HEK293 (cell line): ENCODE results near the gene LMAN2L.

Source experiments
- CTCF ChIA-PET: fragments of 350-600 bp; formaldehyde crosslinking; extraction: SDS; loops from one replicate; lab custom pipeline; 2021; ENCODE audit warnings: antibody characterized with exemption; lab: Yijun Ruan, JAX
- POLR2A ChIA-PET: fragments of 300-600 bp; formaldehyde crosslinking; extraction: SDS; loops from one replicate; lab custom pipeline; 2020; ENCODE audit warnings: antibody characterized with exemption, inconsistent platforms; lab: Yijun Ruan, JAX
- H3K27ac ChIP-seq: fragments of 200-500 bp; sonication (Bioruptor generic); 2 replicates; pipeline ENCODE4 v1.5.1; 2014; ENCODE audit warnings: low read depth, low read length, control low read depth, inconsistent platforms; ENCODE audit errors: extremely low read depth
- H3K36me3 ChIP-seq, 2 experiments: fragments of 200-500 bp in 1 of 2; sonication (Bioruptor generic) in 1 of 2; 1 replicate in 1 of 2; 2 replicates in 1 of 2; pipeline ENCODE4 v1.5.1; 2014 to 2017; ENCODE audit warnings: inconsistent platforms in 2 of 2, low read length in 2 of 2; ENCODE audit not compliant: control insufficient read depth in 2 of 2, insufficient read depth in 1 of 2
- H3K4me1 ChIP-seq: fragments of 200-500 bp; sonication (Bioruptor generic); 2 replicates; pipeline ENCODE4 v1.5.1; 2014; ENCODE audit warnings: mild to moderate bottlenecking, low read length, inconsistent platforms; ENCODE audit not compliant: control insufficient read depth, insufficient read depth
- H3K4me3 ChIP-seq: 2 replicates; pipeline ENCODE4 v1.5.1; 2011; ENCODE audit warnings: low read depth, mild to moderate bottlenecking, control low read depth, low read length, moderate library complexity
- H3K9me3 ChIP-seq: fragments of 200-500 bp; sonication (Bioruptor generic); 2 replicates; pipeline ENCODE4 v1.5.1; 2014; ENCODE audit warnings: low read depth, low read length, inconsistent platforms; ENCODE audit not compliant: control insufficient read depth, insufficient read depth
- IKZF3 ChIP-seq: fragments of 450-650 bp; IDR thresholded peaks from 2 replicates; pipeline ENCODE4 v1.5.0; 2018; ENCODE audit warnings: missing biosample characterization, mild to moderate bottlenecking, missing genetic modification characterization, moderate library complexity
- TRIM28 ChIP-seq: IDR thresholded peaks from 2 replicates; pipeline ENCODE4 v1.6.1; 2011; ENCODE audit warnings: low read length, control low read depth, borderline replicate concordance
- ZBTB8A ChIP-seq: fragments of 450-650 bp; formaldehyde crosslinking; IDR thresholded peaks from 2 replicates; pipeline ENCODE4 v1.5.1; 2016; ENCODE audit warnings: missing biosample characterization, missing genetic modification characterization
- ZFP69B ChIP-seq: fragments of 450-650 bp; formaldehyde crosslinking; IDR thresholded peaks from 2 replicates; pipeline ENCODE4 v1.5.1; 2016; ENCODE audit warnings: missing biosample characterization, missing genetic modification characterization
- ZNF114 ChIP-seq: fragments of 450-650 bp; formaldehyde crosslinking; IDR thresholded peaks from 2 replicates; pipeline ENCODE4 v1.5.0; 2017; ENCODE audit warnings: missing biosample characterization, missing genetic modification characterization
- ZNF155 ChIP-seq: fragments of 450-650 bp; formaldehyde crosslinking; IDR thresholded peaks from 2 replicates; pipeline ENCODE4 v1.5.1; 2016; ENCODE audit warnings: missing biosample characterization, missing genetic modification characterization
- ZNF221 ChIP-seq: fragments of 450-650 bp; formaldehyde crosslinking; IDR thresholded peaks from 2 replicates; pipeline ENCODE4 v1.5.1; 2017; ENCODE audit warnings: missing biosample characterization, missing genetic modification characterization, borderline replicate concordance
- ZNF548 ChIP-seq: fragments of 450-650 bp; formaldehyde crosslinking; IDR thresholded peaks from 2 replicates; pipeline ENCODE4 v1.5.1; 2016; ENCODE audit warnings: missing biosample characterization, missing genetic modification characterization
- ZNF664 ChIP-seq: fragments of 450-650 bp; formaldehyde crosslinking; IDR thresholded peaks from 2 replicates; pipeline ENCODE4 v1.5.1; 2016; ENCODE audit warnings: missing biosample characterization, missing genetic modification characterization
- ZNF670 ChIP-seq: fragments of 450-650 bp; formaldehyde crosslinking; IDR thresholded peaks from 2 replicates; pipeline ENCODE4 v1.5.1; 2016; ENCODE audit warnings: missing biosample characterization, missing genetic modification characterization, low read depth
- ZNF777 ChIP-seq: fragments of 450-650 bp; formaldehyde crosslinking; IDR thresholded peaks from 2 replicates; pipeline ENCODE4 v1.5.1; 2017; ENCODE audit warnings: missing biosample characterization, missing genetic modification characterization, borderline replicate concordance
- ZNF791 ChIP-seq: fragments of 450-650 bp; formaldehyde crosslinking; IDR thresholded peaks from 2 replicates; pipeline ENCODE4 v1.5.1; 2016; ENCODE audit warnings: missing biosample characterization, missing genetic modification characterization
- ZNF830 ChIP-seq: fragments of 450-650 bp; IDR thresholded peaks from 2 replicates; pipeline ENCODE4 v1.5.0; 2018; ENCODE audit warnings: missing biosample characterization, missing genetic modification characterization, low read depth, mild to moderate bottlenecking, moderate library complexity
- ZSCAN16 ChIP-seq: fragments of 450-650 bp; formaldehyde crosslinking; IDR thresholded peaks from 2 replicates; pipeline ENCODE4 v1.5.1; 2016; ENCODE audit warnings: missing biosample characterization, missing genetic modification characterization
- TF ChIP-seq, protein P1 (sequence below): fragments of 450-650 bp; formaldehyde crosslinking; IDR thresholded peaks from 2 replicates; pipeline ENCODE4 v1.5.1; 2016; ENCODE audit warnings: missing biosample characterization, missing genetic modification characterization
- TF ChIP-seq, protein P2 (sequence below): fragments of 450-650 bp; IDR thresholded peaks from 2 replicates; pipeline ENCODE4 v1.5.1; 2018; ENCODE audit warnings: missing biosample characterization, mild to moderate bottlenecking, missing genetic modification characterization
- TF ChIP-seq, protein P3 (sequence below): fragments of 450-650 bp; formaldehyde crosslinking; IDR thresholded peaks from 2 replicates; pipeline ENCODE4 v1.5.1; 2016; ENCODE audit warnings: missing biosample characterization, missing genetic modification characterization, borderline replicate concordance
- TF ChIP-seq, protein P4 (sequence below): fragments of 450-650 bp; formaldehyde crosslinking; optimal IDR thresholded peaks from 2 replicates; pipeline ENCODE3; 2016; ENCODE audit warnings: missing biosample characterization, mild to moderate bottlenecking, missing genetic modification characterization

The LMAN2L gene

DNA sequence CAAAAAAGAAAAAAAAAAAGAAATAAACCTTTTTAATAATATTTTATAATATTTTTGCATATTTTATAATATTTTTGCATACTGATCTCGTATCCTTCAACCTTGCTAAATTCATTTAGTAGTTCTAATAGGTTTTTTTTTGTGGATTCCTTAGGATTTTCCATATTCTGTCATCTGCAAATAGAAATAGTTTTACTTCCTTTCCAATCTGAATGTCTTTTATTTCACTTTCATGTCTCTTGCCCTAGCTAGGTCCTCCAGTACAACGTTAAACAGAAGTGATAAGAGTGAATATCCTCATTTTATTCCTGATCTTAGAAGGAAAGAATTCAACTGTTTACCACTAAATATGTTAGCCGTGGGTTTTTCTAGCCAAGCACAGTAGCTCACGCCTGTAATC lies 13.7 kb downstream of the LMAN2L start:
- Histone ChIP-seq H3K9me3 (no peaks in the 10 kb centered on the region), H3K27ac (no peak overlapping the region), H3K4me1 (no peaks in the 10 kb centered on the region), H3K36me3 (peaks cover 51 to 53% of the 10 kb centered on the region in 2 experiments), H3K4me3 (no peak overlapping the region)
- CTCF ChIA-PET = interaction anchor here (1.4 kb wide), 1 partner anchor 10 kb away, joined by 4 read pairs; no protein-coding TSS in a partner anchor
- POLR2A ChIA-PET = no interaction called here
- TF ChIP-seq ZNF791 (tag by site-specific recombination) (no peak), TRIM28 (no peak), ZNF670 (tag by site-specific recombination) (no peak), ZFP69B (tag by site-specific recombination) (no peak), ZBTB8A (tag by site-specific recombination) (no peak), IKZF3 (tag by site-specific recombination) (no peak), ZNF114 (no peak), ZNF155 (no peak), ZNF548 (tag by site-specific recombination) (no peak), ZNF777 (no peak)
- TF ChIP-seq, protein P1, sequence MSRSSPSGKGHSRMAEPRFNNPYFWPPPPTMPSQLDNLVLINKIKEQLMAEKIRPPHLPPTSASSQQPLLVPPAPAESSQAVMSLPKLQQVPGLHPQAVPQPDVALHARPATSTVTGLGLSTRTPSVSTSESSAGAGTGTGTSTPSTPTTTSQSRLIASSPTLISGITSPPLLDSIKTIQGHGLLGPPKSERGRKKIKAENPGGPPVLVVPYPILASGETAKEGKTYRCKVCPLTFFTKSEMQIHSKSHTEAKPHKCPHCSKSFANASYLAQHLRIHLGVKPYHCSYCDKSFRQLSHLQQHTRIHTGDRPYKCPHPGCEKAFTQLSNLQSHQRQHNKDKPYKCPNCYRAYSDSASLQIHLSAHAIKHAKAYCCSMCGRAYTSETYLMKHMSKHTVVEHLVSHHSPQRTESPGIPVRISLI = no peak
- TF ChIP-seq, protein P2, sequence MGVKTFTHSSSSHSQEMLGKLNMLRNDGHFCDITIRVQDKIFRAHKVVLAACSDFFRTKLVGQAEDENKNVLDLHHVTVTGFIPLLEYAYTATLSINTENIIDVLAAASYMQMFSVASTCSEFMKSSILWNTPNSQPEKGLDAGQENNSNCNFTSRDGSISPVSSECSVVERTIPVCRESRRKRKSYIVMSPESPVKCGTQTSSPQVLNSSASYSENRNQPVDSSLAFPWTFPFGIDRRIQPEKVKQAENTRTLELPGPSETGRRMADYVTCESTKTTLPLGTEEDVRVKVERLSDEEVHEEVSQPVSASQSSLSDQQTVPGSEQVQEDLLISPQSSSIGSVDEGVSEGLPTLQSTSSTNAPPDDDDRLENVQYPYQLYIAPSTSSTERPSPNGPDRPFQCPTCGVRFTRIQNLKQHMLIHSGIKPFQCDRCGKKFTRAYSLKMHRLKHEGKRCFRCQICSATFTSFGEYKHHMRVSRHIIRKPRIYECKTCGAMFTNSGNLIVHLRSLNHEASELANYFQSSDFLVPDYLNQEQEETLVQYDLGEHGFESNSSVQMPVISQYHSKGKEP (tag by site-specific recombination) = no peak

DNA sequence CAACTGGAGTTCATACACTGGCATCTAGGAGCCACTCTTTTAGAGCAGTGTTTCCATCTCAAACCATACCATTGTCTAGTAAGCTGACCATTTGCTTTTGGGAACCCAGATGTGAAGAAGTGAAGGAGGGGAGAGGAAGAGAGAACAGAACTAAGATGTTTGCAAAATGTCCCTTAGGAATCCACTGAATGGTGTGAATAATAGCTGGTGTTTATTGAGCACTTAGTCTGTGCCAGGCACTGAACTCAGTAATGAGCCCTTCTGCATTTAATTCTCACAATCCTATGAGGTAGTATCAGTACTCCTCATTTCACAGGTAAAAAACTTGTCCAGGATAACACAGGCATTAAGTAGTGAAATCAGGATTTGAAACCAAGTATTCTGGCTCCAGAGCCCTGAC lies 23.5 kb downstream of the LMAN2L start:
- TF ChIP-seq, protein P3, sequence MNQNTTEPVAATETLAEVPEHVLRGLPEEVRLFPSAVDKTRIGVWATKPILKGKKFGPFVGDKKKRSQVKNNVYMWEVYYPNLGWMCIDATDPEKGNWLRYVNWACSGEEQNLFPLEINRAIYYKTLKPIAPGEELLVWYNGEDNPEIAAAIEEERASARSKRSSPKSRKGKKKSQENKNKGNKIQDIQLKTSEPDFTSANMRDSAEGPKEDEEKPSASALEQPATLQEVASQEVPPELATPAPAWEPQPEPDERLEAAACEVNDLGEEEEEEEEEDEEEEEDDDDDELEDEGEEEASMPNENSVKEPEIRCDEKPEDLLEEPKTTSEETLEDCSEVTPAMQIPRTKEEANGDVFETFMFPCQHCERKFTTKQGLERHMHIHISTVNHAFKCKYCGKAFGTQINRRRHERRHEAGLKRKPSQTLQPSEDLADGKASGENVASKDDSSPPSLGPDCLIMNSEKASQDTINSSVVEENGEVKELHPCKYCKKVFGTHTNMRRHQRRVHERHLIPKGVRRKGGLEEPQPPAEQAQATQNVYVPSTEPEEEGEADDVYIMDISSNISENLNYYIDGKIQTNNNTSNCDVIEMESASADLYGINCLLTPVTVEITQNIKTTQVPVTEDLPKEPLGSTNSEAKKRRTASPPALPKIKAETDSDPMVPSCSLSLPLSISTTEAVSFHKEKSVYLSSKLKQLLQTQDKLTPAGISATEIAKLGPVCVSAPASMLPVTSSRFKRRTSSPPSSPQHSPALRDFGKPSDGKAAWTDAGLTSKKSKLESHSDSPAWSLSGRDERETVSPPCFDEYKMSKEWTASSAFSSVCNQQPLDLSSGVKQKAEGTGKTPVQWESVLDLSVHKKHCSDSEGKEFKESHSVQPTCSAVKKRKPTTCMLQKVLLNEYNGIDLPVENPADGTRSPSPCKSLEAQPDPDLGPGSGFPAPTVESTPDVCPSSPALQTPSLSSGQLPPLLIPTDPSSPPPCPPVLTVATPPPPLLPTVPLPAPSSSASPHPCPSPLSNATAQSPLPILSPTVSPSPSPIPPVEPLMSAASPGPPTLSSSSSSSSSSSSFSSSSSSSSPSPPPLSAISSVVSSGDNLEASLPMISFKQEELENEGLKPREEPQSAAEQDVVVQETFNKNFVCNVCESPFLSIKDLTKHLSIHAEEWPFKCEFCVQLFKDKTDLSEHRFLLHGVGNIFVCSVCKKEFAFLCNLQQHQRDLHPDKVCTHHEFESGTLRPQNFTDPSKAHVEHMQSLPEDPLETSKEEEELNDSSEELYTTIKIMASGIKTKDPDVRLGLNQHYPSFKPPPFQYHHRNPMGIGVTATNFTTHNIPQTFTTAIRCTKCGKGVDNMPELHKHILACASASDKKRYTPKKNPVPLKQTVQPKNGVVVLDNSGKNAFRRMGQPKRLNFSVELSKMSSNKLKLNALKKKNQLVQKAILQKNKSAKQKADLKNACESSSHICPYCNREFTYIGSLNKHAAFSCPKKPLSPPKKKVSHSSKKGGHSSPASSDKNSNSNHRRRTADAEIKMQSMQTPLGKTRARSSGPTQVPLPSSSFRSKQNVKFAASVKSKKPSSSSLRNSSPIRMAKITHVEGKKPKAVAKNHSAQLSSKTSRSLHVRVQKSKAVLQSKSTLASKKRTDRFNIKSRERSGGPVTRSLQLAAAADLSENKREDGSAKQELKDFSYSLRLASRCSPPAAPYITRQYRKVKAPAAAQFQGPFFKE = no peak
- TF ChIP-seq ZNF221 (tag by site-specific recombination) = no peak
- peak; percentile 93 for TF ChIP-seq ZNF664 (tag by site-specific recombination)
- TF ChIP-seq, protein P4, sequence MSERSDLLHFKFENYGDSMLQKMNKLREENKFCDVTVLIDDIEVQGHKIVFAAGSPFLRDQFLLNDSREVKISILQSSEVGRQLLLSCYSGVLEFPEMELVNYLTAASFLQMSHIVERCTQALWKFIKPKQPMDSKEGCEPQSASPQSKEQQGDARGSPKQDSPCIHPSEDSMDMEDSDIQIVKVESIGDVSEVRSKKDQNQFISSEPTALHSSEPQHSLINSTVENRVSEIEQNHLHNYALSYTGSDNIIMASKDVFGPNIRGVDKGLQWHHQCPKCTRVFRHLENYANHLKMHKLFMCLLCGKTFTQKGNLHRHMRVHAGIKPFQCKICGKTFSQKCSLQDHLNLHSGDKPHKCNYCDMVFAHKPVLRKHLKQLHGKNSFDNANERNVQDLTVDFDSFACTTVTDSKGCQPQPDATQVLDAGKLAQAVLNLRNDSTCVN = no peak
- TF ChIP-seq ZSCAN16 (tag by site-specific recombination) = no peak
- no peak for TF ChIP-seq ZNF830
- CTCF ChIA-PET = interaction anchor here (0.6 kb wide), 1 partner anchor 51 kb away, joined by 3 read pairs; no protein-coding TSS in a partner anchor
- Histone ChIP-seq H3K9me3 (no peaks in the 10 kb centered on the region), H3K4me1 (peaks cover 3% of the 10 kb centered on the region), H3K27ac (no peak overlapping the region), H3K4me3 (no peak overlapping the region), H3K36me3 (peaks cover 9 to 28% of the 10 kb centered on the region in 2 experiments)
- POLR2A ChIA-PET = interaction anchor here (0.6 kb wide), 1 partner anchor 12 kb away, joined by 9 read pairs; no protein-coding TSS in a partner anchor
